OCI-LY1 (cell line): Measurements from ENCODE around the gene GRK5.
A peak's percentile ranks its signal among the peaks of the same experiment; 100 is the strongest.

Experiments
- H2AFZ ChIP-seq: fragments of 200-600 bp; sonication (generic), shearing (Covaris generic); 2 replicates; pipeline ENCODE4 v1.6.0; 2014; ENCODE audit warnings: antibody characterized with exemption, mild to moderate bottlenecking, low read length
- H3F3A ChIP-seq: fragments of 200-600 bp; sonication (generic), shearing (Covaris generic); 2 replicates; pipeline ENCODE4 v1.6.0; 2014; ENCODE audit warnings: mild to moderate bottlenecking, antibody characterized with exemption, low read length, moderate library complexity; ENCODE audit not compliant: insufficient read depth
- H3K27ac ChIP-seq: fragments of 200-600 bp; sonication (generic); 2 replicates; pipeline ENCODE4 v1.5.1; 2014; ENCODE audit warnings: low read length, mixed run types, mild to moderate bottlenecking, low read depth; ENCODE audit not compliant: poor library complexity, severe bottlenecking
- H3K27me3 ChIP-seq: fragments of 200-600 bp; sonication (generic); 2 replicates; pipeline ENCODE4 v1.6.0; 2014; ENCODE audit warnings: antibody characterized with exemption, mild to moderate bottlenecking, low read length, moderate library complexity; ENCODE audit not compliant: insufficient read depth
- H3K36me3 ChIP-seq: fragments of 200-600 bp; sonication (generic); 2 replicates; pipeline ENCODE4 v1.6.1; 2014; ENCODE audit warnings: mild to moderate bottlenecking, antibody characterized with exemption, low read length, moderate library complexity, mixed read lengths; ENCODE audit not compliant: insufficient read depth
- H3K4me1 ChIP-seq: fragments of 200-600 bp; sonication (generic); 2 replicates; pipeline ENCODE4 v1.5.1; 2014; ENCODE audit warnings: mild to moderate bottlenecking, low read length, moderate library complexity; ENCODE audit not compliant: insufficient read depth, severe bottlenecking
- H3K4me2 ChIP-seq: fragments of 200-600 bp; sonication (generic), shearing (Covaris generic); 2 replicates; pipeline ENCODE4 v1.6.1; 2014; ENCODE audit warnings: low read length
- H3K4me3 ChIP-seq: fragments of 200-600 bp; sonication (generic); 2 replicates; pipeline ENCODE4 v1.5.1; 2014; ENCODE audit warnings: low read length, low read depth, mild to moderate bottlenecking, mixed read lengths; ENCODE audit not compliant: poor library complexity, severe bottlenecking
- H3K79me2 ChIP-seq: fragments of 200-600 bp; shearing (Covaris generic); 2 replicates; pipeline ENCODE4 v1.6.1; 2016; ENCODE audit warnings: mixed run types, low read length, mixed read lengths; ENCODE audit not compliant: insufficient read depth
- H3K9ac ChIP-seq: fragments of 200-600 bp; sonication (generic), shearing (Covaris generic); 2 replicates; pipeline ENCODE4 v1.6.1; 2014; ENCODE audit warnings: mild to moderate bottlenecking, low read length, mixed read lengths
- H3K9me2 ChIP-seq: fragments of 200-600 bp; sonication (generic), shearing (Covaris generic); 2 replicates; pipeline ENCODE4 v1.6.1; 2014; ENCODE audit warnings: low read depth, mild to moderate bottlenecking, low read length, mixed read lengths
- H3K9me3 ChIP-seq: fragments of 200-600 bp; shearing (Covaris generic); 2 replicates; pipeline ENCODE4 v1.6.1; 2014; ENCODE audit warnings: low read length, mixed read lengths
- H4K20me1 ChIP-seq: fragments of 200-600 bp; sonication (generic), shearing (Covaris generic); 2 replicates; pipeline ENCODE4 v1.6.0; 2016; ENCODE audit warnings: mild to moderate bottlenecking, low read length; ENCODE audit not compliant: insufficient read depth
- CTCF ChIP-seq: fragments of 200-600 bp; sonication (generic), shearing (Covaris generic); IDR thresholded peaks from 2 replicates; pipeline ENCODE4 v1.5.1; 2017; ENCODE audit warnings: mild to moderate bottlenecking, antibody characterized with exemption, low read length, moderate library complexity, mixed read lengths
- EZH2 ChIP-seq: fragments of 200-600 bp; sonication (generic), shearing (Covaris generic); IDR thresholded peaks from 2 replicates; pipeline ENCODE4 v1.8.0; 2017; ENCODE audit warnings: borderline replicate concordance, mixed run types, mild to moderate bottlenecking, antibody characterized with exemption, low read length, moderate library complexity, mixed read lengths

Gene GRK5

DNA sequence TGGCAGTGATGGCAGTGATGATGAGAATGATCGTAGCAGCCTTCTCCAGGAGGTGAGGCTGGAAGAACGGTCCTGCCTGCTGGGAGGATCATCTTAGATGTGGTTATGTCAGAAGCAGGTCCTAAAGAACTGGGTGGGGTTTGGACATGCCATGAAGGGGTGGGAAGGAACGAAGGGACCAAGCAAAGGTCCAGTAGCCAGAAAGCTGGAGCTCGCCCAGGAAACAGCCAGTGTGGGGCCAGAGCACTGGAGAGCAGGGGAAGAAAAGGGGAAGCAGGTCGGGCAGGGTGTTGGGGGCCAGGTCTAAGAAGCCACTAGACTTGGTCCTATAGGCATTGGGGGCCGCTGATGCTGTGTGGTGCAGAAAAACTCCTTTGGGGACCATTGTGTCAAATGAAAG, 207.8 kb downstream of the GRK5 start:
- Histone ChIP-seq H3K27me3 (no peaks in the 10 kb centered on the region), H3K9ac (no peak overlapping the region), H3F3A (no peaks in the 10 kb centered on the region), H3K79me2 (no peaks in the 10 kb centered on the region), H3K4me1 (no peaks in the 10 kb centered on the region), H3K36me3 (no peaks in the 10 kb centered on the region), H3K27ac (no peak overlapping the region), H3K9me3 (no peaks in the 10 kb centered on the region), H4K20me1 (no peaks in the 10 kb centered on the region), H3K4me3 (no peak overlapping the region), H3K4me2 (no peak overlapping the region), H2AFZ (no peak overlapping the region), H3K9me2 (no peaks in the 10 kb centered on the region)
- no peak for TF ChIP-seq EZH2
- TF ChIP-seq CTCF, result no peak

- no peak overlapping the region for H3K4me2 ChIP-seq
- no peaks in the 10 kb centered on the region for H3F3A ChIP-seq
- TF ChIP-seq EZH2, result no peak
- TF ChIP-seq CTCF, result no peak
- H4K20me1 ChIP-seq, result no peaks in the 10 kb centered on the region
- no peaks in the 10 kb centered on the region for H3K9me3 ChIP-seq
- H3K4me1 ChIP-seq, result no peaks in the 10 kb centered on the region
- no peaks in the 10 kb centered on the region for H3K36me3 ChIP-seq
- H3K4me3 ChIP-seq, result no peak overlapping the region
- H3K9ac ChIP-seq, result no peak overlapping the region
- H3K27me3 ChIP-seq, result no peaks in the 10 kb centered on the region
- H3K9me2 ChIP-seq, result no peaks in the 10 kb centered on the region
- no peak overlapping the region for H2AFZ ChIP-seq
- H3K79me2 ChIP-seq, result no peaks in the 10 kb centered on the region
- no peak overlapping the region for H3K27ac ChIP-seq
These were observed 208.4 kb downstream of the GRK5 start for GRCh38 chr10:119415536-119416503.

GRCh38 chr10:119416855-119417254, 209.5 kb downstream of the GRK5 start:
- no peaks in the 10 kb centered on the region for H3K9me3 ChIP-seq
- no peak overlapping the region for H3K4me2 ChIP-seq
- no peak overlapping the region for H2AFZ ChIP-seq
- H3K9ac ChIP-seq, result no peak overlapping the region
- no peaks in the 10 kb centered on the region for H4K20me1 ChIP-seq
- H3F3A ChIP-seq, result no peaks in the 10 kb centered on the region
- H3K27ac ChIP-seq, result no peak overlapping the region
- no peaks in the 10 kb centered on the region for H3K27me3 ChIP-seq
- no peaks in the 10 kb centered on the region for H3K36me3 ChIP-seq
- peak; percentile 85 for TF ChIP-seq CTCF
- no peak for TF ChIP-seq EZH2
- no peaks in the 10 kb centered on the region for H3K4me1 ChIP-seq
- no peak overlapping the region for H3K4me3 ChIP-seq
- no peaks in the 10 kb centered on the region for H3K9me2 ChIP-seq
- H3K79me2 ChIP-seq, result no peaks in the 10 kb centered on the region
